Neural progenitor cell (in vitro differentiated cells): ENCODE measurements around the gene SLC7A7. TPM values are rescaled to one million over a fixed set of nuclear protein-coding genes. Genes with fewer than 3 reads are reported as not detected.
"Not testable (repeated sequence)": the region's sequence is repeated elsewhere in the genome, so short reads cannot be mapped to it uniquely, and the experiment has no call there.

Source experiments
- DNase-seq: peaks from one replicate; pipeline ENCODE4 v3.0.0-alpha.2; 2016; ENCODE audit warnings: low spot score
- H2AFZ ChIP-seq: fragments of 200-600 bp; sonication (generic); replicated peaks from 2 replicates; pipeline ENCODE4 v1.6.1; 2016; ENCODE audit warnings: antibody characterized with exemption
- H3F3A ChIP-seq: fragments of 200-600 bp; sonication (generic); 2 replicates; pipeline ENCODE4 v1.6.1; 2016; ENCODE audit warnings: antibody characterized with exemption, low read depth
- H3K27ac ChIP-seq: fragments of 200-600 bp; sonication (generic); 2 replicates; pipeline ENCODE4 v1.5.1; 2016; ENCODE audit warnings: mild to moderate bottlenecking
- H3K27me3 ChIP-seq: fragments of 200-600 bp; sonication (generic); 2 replicates; pipeline ENCODE4 v1.6.1; 2016; ENCODE audit warnings: mild to moderate bottlenecking, moderate library complexity
- H3K36me3 ChIP-seq: fragments of 200-600 bp; sonication (generic); 2 replicates; pipeline ENCODE4 v1.5.1; 2016
- H3K4me1 ChIP-seq: fragments of 200-600 bp; sonication (generic); 2 replicates; pipeline ENCODE4 v1.6.1; 2016; ENCODE audit warnings: mixed run types
- H3K4me2 ChIP-seq: fragments of 200-600 bp; sonication (generic); 2 replicates; pipeline ENCODE4 v1.6.1; 2016
- H3K4me3 ChIP-seq: fragments of 200-600 bp; sonication (generic); 2 replicates; pipeline ENCODE4 v1.5.1; 2016
- H3K79me2 ChIP-seq: fragments of 200-600 bp; sonication (generic); 2 replicates; pipeline ENCODE4 v1.6.1; 2016; ENCODE audit warnings: low read depth
- H3K9ac ChIP-seq: fragments of 200-600 bp; sonication (generic); 2 replicates; pipeline ENCODE4 v1.6.1; 2016
- H3K9me3 ChIP-seq: fragments of 200-600 bp; sonication (generic); 2 replicates; pipeline ENCODE4 v1.5.1; 2016; ENCODE audit warnings: low read depth
- H4K20me1 ChIP-seq: fragments of 200-600 bp; sonication (generic); 2 replicates; pipeline ENCODE4 v1.6.1; 2016; ENCODE audit warnings: low read depth
- H3K27ac Mint-ChIP-seq: 3 replicates; pipeline ENCODE4 v1.8.0; 2021; ENCODE audit warnings: mixed read lengths
- H3K27me3 Mint-ChIP-seq: 2 replicates; pipeline ENCODE4 v1.8.0; 2022; ENCODE audit warnings: low read depth, mild to moderate bottlenecking, inconsistent platforms, moderate library complexity, mixed read lengths; ENCODE audit not compliant: insufficient read depth
- H3K36me3 Mint-ChIP-seq: 3 replicates; pipeline ENCODE4 v1.8.0; 2021; ENCODE audit warnings: mixed read lengths
- H3K4me1 Mint-ChIP-seq: 3 replicates; pipeline ENCODE4 v1.8.0; 2021; ENCODE audit warnings: mixed read lengths
- H3K4me3 Mint-ChIP-seq: 3 replicates; pipeline ENCODE4 v1.8.0; 2021; ENCODE audit warnings: mild to moderate bottlenecking, moderate library complexity, mixed read lengths
- H3K9me3 Mint-ChIP-seq: 3 replicates; pipeline ENCODE4 v1.8.0; 2020; ENCODE audit warnings: mixed read lengths
- EZH2 ChIP-seq: fragments of 200-600 bp; sonication (generic); IDR thresholded peaks from 2 replicates; pipeline ENCODE4 v1.6.1; 2017; ENCODE audit warnings: antibody characterized with exemption, mild to moderate bottlenecking, moderate library complexity
- EZH2phosphoT487 ChIP-seq: fragments of 200-600 bp; sonication (generic); IDR thresholded peaks from 2 replicates; pipeline ENCODE4 v1.6.1; 2017; ENCODE audit warnings: antibody characterized with exemption
- total RNA-seq: library from RNA; depleted of rRNA; stranded (reverse); fragments of >200 nt; gene quantifications from 2 replicates; pipeline ENCODE4 v1.2.3, GENCODE V29; 2015; ENCODE audit warnings: low replicate concordance
- TF ChIP-seq, protein P1 (sequence below): fragments of 200-600 bp; sonication (generic); IDR thresholded peaks from 2 replicates; pipeline ENCODE4 v1.5.1; 2017; ENCODE audit warnings: antibody characterized with exemption, mild to moderate bottlenecking

The SLC7A7 gene
- total RNA-seq, 1 donor from 2014 or later = 5.6 TPM

DNA sequence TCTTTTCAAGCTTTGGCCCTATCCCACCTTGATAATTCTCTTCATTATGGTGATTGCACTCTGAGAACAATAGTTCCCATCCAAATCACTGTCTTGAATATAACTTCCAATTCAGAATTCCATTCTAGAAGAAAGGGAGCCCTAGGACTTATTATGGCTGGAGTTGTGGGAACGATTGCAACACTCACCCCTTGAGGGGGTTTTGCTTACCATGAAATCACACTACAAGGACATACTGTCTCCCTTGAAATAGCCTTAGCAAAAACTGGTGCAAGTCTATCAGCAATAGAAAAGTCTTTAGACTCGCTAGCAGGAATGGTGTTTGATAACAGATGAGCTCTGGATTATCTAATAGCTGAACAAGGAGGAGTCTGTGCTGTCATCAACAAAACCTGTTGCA, 80.1 kb downstream of the SLC7A7 start:
- no peaks in the 10 kb centered on the region for H3K4me1 Mint-ChIP-seq
- no peak overlapping the region for H3K4me3 Mint-ChIP-seq

DNA sequence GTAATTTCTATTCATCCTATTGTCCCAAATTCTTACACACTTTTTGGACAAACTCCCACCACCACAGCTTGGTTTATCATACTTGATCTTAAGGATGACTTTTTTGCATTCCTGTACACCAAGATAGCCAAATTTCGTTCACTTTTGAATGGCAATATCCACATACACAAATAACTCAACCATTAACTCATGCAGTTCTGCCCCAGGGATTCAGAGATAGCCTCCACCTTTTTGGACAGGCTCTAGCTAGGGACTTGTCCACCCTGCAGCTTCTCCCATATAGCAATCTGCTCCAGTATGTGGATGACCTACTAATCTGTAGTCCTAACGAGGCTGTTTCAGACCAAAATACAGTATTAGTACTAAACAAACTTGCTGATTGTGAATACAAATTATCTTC, 81.4 kb downstream of the SLC7A7 start:
- Histone ChIP-seq H3K79me2 (no peaks in the 10 kb centered on the region), H3K9me3 (no peaks in the 10 kb centered on the region), H3K4me3 (no peak overlapping the region), H2AFZ (no peak overlapping the region), H3K36me3 (no peaks in the 10 kb centered on the region), H3F3A (no peaks in the 10 kb centered on the region), H3K27me3 (no peaks in the 10 kb centered on the region), H3K4me1 (no peaks in the 10 kb centered on the region), H3K4me2 (no peak overlapping the region), H4K20me1 (no peaks in the 10 kb centered on the region), H3K9ac (no peak overlapping the region), H3K27ac (no peak overlapping the region)
- Mint-ChIP-seq H3K9me3 (no peaks in the 10 kb centered on the region), H3K27me3 (peaks cover 3% of the 10 kb centered on the region), H3K4me1 (no peaks in the 10 kb centered on the region), H3K4me3 (no peak overlapping the region), H3K27ac (no peak overlapping the region), H3K36me3 (no peaks in the 10 kb centered on the region)
- TF ChIP-seq EZH2phosphoT487 (no peak), EZH2 (no peak)
- TF ChIP-seq, protein P1, sequence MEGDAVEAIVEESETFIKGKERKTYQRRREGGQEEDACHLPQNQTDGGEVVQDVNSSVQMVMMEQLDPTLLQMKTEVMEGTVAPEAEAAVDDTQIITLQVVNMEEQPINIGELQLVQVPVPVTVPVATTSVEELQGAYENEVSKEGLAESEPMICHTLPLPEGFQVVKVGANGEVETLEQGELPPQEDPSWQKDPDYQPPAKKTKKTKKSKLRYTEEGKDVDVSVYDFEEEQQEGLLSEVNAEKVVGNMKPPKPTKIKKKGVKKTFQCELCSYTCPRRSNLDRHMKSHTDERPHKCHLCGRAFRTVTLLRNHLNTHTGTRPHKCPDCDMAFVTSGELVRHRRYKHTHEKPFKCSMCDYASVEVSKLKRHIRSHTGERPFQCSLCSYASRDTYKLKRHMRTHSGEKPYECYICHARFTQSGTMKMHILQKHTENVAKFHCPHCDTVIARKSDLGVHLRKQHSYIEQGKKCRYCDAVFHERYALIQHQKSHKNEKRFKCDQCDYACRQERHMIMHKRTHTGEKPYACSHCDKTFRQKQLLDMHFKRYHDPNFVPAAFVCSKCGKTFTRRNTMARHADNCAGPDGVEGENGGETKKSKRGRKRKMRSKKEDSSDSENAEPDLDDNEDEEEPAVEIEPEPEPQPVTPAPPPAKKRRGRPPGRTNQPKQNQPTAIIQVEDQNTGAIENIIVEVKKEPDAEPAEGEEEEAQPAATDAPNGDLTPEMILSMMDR = no peak
- DNase-seq = no peak

More for the DNA sequence above, 80.1 kb downstream of the SLC7A7 start:
- H2AFZ ChIP-seq = no peak overlapping the region
- no peak overlapping the region for H3K4me3 ChIP-seq
- Mint-ChIP-seq H3K36me3 (no peaks in the 10 kb centered on the region), H3K9me3 (no peaks in the 10 kb centered on the region), H3K27me3 (peaks cover 3% of the 10 kb centered on the region), H3K27ac (no peak overlapping the region)
- no peak overlapping the region for H3K4me2 ChIP-seq
- no peaks in the 10 kb centered on the region for H3F3A ChIP-seq
- H3K27ac ChIP-seq = no peak overlapping the region
- no peaks in the 10 kb centered on the region for H3K4me1 ChIP-seq
- no peak overlapping the region for H3K9ac ChIP-seq
- no peaks in the 10 kb centered on the region for H3K9me3 ChIP-seq
- H4K20me1 ChIP-seq = no peaks in the 10 kb centered on the region
- H3K79me2 ChIP-seq = no peaks in the 10 kb centered on the region
- no peaks in the 10 kb centered on the region for H3K36me3 ChIP-seq
- H3K27me3 ChIP-seq = no peaks in the 10 kb centered on the region
- no peak for TF ChIP-seq EZH2
- TF ChIP-seq, protein P1 = no peak
- TF ChIP-seq EZH2phosphoT487 = no peak
- no peak for DNase-seq

- not testable (repeated sequence) for H3K27me3 Mint-ChIP-seq
These were observed 83.2 kb downstream of the SLC7A7 start for GRCh38 chr14:22732062-22732461.

DNA sequence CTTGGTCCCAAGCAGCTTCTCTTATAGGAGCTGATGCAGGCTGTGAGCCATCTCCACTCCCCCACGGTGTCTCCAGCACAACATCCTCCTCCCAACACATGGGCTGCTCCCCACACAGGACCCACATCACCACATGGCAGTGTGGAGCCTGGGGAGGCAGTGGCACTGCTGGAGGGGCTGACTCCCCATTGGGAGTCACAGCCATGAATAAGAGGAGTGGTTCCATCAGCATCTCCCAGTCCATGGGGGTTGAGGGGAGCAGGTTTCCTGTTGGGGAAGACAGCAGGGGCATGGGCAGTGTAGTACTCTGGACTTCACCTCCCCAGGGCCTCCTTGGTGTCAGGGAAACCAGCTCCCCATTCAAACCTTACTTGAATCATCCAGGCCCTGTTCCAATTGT, 89.2 kb downstream of the SLC7A7 start:
- H3K27me3 ChIP-seq = no peaks in the 10 kb centered on the region
- no peaks in the 10 kb centered on the region for H3F3A ChIP-seq
- TF ChIP-seq, protein P1 = no peak
- TF ChIP-seq EZH2phosphoT487 (no peak), EZH2 (no peak)
- no peaks in the 10 kb centered on the region for H4K20me1 ChIP-seq
- no peaks in the 10 kb centered on the region for H3K9me3 ChIP-seq
- peak overlapping the region; percentile 25 for H3K27ac Mint-ChIP-seq
- H3K27ac ChIP-seq = no peak overlapping the region
- DNase-seq = no peak
- peaks cover 9% of the 10 kb centered on the region for H3K4me1 ChIP-seq
- peaks cover 4% of the 10 kb centered on the region for H3K9me3 Mint-ChIP-seq
- H3K79me2 ChIP-seq = no peaks in the 10 kb centered on the region
- H3K4me2 ChIP-seq = no peak overlapping the region
- H3K9ac ChIP-seq = no peak overlapping the region
- peaks cover 9% of the 10 kb centered on the region for H3K27me3 Mint-ChIP-seq
- no peak overlapping the region for H3K4me3 Mint-ChIP-seq
- H2AFZ ChIP-seq = no peak overlapping the region
- H3K4me3 ChIP-seq = no peak overlapping the region
- H3K4me1 Mint-ChIP-seq = peaks cover 15% of the 10 kb centered on the region
- H3K36me3 Mint-ChIP-seq = no peaks in the 10 kb centered on the region
- H3K36me3 ChIP-seq = no peaks in the 10 kb centered on the region

More at GRCh38 chr14:22732062-22732461, 83.2 kb downstream of the SLC7A7 start:
- not testable (repeated sequence) for DNase-seq, H3K4me3 Mint-ChIP-seq, H3K9ac ChIP-seq, H3K36me3 ChIP-seq, H3K4me1 ChIP-seq, H3K27ac ChIP-seq, H3K9me3 ChIP-seq, H4K20me1 ChIP-seq, H2AFZ ChIP-seq, H3K4me1 Mint-ChIP-seq, H3K9me3 Mint-ChIP-seq, H3K27me3 ChIP-seq, H3F3A ChIP-seq, H3K36me3 Mint-ChIP-seq, H3K4me3 ChIP-seq, H3K27ac Mint-ChIP-seq, H3K79me2 ChIP-seq, H3K4me2 ChIP-seq

- H2AFZ ChIP-seq, H3K4me1 ChIP-seq, H3K4me3 ChIP-seq, H3K4me3 Mint-ChIP-seq, DNase-seq, H3K36me3 ChIP-seq, H3K27ac ChIP-seq, H3K27me3 ChIP-seq, H3K9me3 ChIP-seq, H3F3A ChIP-seq, H3K9ac ChIP-seq, H3K27me3 Mint-ChIP-seq, H3K36me3 Mint-ChIP-seq, H4K20me1 ChIP-seq, H3K27ac Mint-ChIP-seq, H3K79me2 ChIP-seq, H3K9me3 Mint-ChIP-seq: not testable (repeated sequence)
- H3K4me2 ChIP-seq = peak overlapping the region; percentile 38
- H3K4me1 Mint-ChIP-seq = peaks cover 15% of the 10 kb centered on the region
These were observed 89.9 kb downstream of the SLC7A7 start for GRCh38 chr14:22725374-22725773.

GRCh38 chr14:22724847-22725246, 90.4 kb downstream of the SLC7A7 start:
- H2AFZ ChIP-seq, H3K36me3 ChIP-seq, H4K20me1 ChIP-seq, H3K9me3 ChIP-seq, H3K79me2 ChIP-seq, DNase-seq, H3K27me3 Mint-ChIP-seq, H3K4me1 ChIP-seq, H3K4me3 Mint-ChIP-seq, H3K4me3 ChIP-seq, H3K27me3 ChIP-seq, H3K36me3 Mint-ChIP-seq, H3F3A ChIP-seq, H3K27ac ChIP-seq, H3K9me3 Mint-ChIP-seq, H3K9ac ChIP-seq, H3K27ac Mint-ChIP-seq: not testable (repeated sequence)
- peak overlapping the region; percentile 38 for H3K4me2 ChIP-seq
- peaks cover 15% of the 10 kb centered on the region for H3K4me1 Mint-ChIP-seq
